SKM-1 treated with dmso at 0.1 percent for 144 hours (cell line): ENCODE measurements around the gene GADL1.

Experiments used
- DNase-seq: peaks from one replicate; lab custom pipeline; 2025; ENCODE audit not compliant: unreplicated experiment; lab: John Stamatoyannopoulos, UW

GADL1 gene

GRCh38 chr3:30728143-30728542 lies 166.3 kb downstream of the GADL1 start:
- no peak for DNase-seq

GRCh38 chr3:30724863-30725262 lies 169.6 kb downstream of the GADL1 start:
- DNase-seq = no peak

DNA sequence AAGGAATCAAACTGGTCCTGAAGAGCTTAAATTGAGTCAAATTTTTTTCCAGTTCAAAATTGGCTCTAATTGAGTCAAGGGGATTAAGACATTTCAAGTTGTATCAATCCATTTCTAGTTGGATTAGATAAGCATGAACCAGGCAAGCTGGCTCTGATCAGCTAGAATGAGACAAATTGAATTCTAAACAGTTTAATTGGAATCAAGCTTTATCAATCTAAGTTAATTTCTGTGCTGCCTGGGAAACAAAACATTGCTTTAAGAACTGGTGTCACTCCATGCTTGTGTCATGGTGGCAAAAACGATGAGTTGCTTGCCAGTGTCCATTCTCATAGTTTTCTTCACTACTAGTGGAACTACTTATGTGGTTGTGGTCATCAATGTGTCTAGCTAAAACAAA lies 171.2 kb downstream of the GADL1 start:
- no peak for DNase-seq

DNA sequence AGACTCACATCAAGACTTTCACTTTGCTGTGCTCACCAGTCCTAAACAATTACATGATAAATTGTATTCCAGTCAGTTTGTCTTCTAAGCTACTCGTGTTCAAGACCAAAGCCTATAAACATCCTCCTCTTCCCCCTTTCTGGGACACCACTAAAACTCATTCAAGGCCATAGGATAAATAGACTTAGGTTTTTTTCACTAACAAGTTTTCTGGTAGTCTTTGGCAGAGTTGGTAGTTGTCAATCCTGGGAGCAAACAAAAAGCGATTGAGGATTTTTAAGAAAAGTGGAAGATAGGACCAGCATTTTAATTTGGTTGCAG lies 173.2 kb downstream of the GADL1 start:
- no peak for DNase-seq

DNA sequence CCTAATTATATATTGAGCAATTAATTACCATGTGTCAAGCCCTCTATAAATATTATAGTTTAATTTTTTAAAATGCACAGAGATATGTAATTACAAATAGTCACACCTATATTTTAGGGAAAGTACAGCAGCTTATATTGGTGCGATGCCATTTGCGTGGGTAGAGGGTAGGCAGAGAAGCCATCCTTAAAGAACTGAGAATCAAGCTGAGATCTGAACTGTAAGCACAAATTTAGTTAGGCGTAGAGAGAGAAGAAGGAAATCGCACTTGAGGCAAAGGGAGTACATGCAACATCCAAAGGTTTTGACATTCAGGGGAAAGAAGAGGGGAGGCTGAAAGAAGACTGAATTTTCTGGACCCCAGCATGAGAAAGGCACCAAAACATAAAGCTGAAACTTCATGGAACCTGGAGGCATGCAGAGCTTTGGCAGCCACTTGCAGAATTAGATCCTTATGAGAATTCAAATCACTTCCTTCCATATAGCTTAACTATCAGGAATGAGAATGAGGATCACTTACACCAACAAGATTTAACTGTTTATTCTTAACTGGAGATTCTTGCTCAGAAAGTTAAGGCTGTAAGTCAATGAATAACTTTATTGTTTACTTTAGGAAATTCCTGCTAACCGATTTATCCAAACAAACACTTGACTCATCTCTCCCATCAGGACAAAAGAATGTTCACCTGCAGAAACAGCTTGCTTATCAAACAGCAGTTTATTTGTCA lies 173.7 kb downstream of the GADL1 start:
- no peak for DNase-seq

DNA sequence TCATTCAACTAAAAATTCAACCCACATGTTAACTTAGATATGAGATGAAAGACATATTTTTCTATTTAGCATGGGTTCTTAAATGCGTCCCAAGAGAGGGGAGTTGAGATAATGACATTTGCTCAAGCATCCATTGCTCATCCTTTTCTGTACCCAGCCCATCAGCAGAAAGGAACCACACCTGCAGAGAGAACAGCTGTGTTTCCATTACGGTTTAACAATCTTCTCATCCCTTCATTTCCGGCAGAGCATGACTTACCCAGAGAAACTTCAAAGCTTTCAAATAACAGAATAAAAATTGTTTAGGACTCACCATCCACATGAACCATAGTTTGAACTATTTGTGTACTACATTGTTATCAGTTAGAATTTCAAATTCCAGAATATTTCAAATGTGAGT lies 174.9 kb downstream of the GADL1 start:
- no peak for DNase-seq

DNA sequence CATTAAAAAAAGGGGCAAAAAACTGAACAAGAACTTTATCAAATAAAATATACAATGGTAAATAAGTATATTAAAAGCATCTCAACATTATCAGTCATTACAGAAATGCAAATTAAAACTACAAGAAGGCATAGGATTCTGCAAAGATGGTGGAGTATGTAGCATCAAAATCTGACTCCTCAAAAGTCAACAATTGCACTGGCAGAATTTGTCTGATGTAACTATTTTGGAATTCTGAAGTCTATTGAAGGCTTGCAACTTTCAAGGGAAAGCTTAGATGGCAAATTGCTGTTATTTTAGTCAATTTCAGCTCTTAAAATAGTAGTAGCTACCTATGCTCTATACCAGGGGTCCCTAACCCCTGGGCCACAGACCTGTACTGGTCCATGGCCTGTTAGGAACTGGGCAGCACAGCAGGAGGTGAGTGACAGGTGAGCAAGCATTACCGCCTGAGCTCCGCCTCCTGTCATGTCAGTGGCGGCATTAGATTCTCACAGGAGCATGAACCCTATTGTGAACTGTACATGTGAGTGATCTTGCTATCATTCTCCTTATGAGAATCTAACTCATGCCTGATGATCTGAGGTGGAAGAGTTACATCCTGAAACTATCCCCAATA lies 180.5 kb downstream of the GADL1 start:
- DNase-seq = no peak

DNA sequence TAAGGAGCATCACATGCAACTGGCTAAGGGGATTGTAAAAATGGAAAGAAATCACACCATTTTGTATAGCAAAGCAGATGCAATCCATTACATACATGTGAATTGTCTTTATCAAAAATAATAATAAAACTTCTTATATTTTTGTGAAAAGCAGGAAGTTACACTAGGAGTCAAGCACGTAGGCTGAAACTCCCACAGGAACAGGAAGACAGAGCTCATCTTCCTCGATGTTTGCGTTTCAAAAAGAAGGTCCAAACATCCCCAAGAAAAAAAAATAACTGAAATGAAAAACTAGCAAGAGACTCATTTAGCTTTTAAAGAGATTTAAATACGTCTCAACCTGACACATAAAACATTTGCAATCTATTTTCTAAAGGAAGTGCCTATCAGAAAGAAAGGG lies 181.5 kb downstream of the GADL1 start:
- DNase-seq = no peak

GRCh38 chr3:30711867-30712266 lies 182.6 kb downstream of the GADL1 start:
- DNase-seq = no peak

- no peak for DNase-seq
These were observed 183.3 kb downstream of the GADL1 start for GRCh38 chr3:30711151-30711550.

DNA sequence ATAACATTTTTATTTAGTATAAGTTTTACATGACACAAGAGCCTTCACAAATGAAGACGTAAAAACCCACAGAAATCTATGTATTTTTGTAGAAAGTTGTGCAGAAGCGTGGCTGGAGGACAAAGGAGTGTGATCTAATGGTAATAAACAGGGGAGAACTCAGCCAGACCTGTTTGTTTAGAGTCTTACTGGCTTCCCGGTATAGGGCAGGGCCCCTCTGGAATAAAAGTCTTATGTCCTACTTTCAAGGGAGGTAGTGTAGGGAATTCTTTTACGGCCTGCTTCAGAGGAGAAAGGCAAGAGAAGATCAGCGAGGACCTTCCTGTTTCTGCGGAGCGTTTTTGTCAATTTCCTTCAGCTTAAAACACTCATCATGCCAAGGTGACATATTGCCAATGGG lies 184.4 kb downstream of the GADL1 start:
- DNase-seq = no peak

GRCh38 chr3:30708472-30708871 lies 186.0 kb downstream of the GADL1 start:
- no peak for DNase-seq

GRCh38 chr3:30707825-30708224 lies 186.6 kb downstream of the GADL1 start:
- no peak for DNase-seq

DNA sequence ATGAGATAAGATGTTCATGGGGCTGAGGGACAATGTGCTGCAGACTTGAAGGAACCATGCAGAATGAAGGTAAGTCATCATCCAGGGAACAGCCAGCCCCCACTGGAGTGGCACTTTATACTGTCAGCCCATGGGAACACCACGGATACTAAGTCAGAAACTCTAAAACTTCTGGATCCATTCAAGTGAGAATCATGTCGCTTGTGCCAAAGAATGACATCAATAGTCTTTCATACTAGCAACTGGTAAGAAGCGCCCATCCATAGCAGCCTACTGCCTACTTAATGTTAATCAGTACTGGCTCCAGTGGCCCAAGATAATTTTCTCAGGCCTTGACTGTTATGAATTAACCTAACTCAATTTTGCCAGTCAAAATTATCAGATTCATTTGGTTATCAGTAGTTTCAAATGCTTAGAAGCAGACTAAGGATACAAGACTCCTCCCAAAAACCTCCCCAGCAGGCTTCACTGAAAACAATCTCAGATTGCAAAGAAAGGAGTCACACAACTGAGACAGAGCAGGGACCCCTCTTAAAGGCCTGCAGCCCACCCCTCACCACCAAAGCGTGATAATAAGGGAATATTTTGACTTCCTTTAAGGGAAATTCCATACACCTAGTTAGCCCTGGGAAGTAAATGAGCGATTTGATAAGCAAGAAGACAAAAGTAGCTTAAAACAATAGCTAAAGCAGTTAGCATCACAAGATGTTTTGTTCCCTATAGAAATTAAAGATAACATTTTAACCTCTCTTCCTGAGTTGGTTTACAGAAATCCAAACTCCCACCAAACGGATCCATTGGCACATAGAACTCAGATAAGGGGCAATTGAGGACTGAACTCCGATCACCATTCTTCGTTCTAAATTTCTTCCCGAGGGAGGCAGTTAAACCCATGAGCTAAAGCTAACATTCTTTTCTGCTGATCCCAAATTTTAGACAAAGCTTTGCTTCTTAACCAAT lies 189.2 kb downstream of the GADL1 start:
- DNase-seq = no peak

GRCh38 chr3:30702828-30703397 lies 191.5 kb downstream of the GADL1 start:
- no peak for DNase-seq

DNA sequence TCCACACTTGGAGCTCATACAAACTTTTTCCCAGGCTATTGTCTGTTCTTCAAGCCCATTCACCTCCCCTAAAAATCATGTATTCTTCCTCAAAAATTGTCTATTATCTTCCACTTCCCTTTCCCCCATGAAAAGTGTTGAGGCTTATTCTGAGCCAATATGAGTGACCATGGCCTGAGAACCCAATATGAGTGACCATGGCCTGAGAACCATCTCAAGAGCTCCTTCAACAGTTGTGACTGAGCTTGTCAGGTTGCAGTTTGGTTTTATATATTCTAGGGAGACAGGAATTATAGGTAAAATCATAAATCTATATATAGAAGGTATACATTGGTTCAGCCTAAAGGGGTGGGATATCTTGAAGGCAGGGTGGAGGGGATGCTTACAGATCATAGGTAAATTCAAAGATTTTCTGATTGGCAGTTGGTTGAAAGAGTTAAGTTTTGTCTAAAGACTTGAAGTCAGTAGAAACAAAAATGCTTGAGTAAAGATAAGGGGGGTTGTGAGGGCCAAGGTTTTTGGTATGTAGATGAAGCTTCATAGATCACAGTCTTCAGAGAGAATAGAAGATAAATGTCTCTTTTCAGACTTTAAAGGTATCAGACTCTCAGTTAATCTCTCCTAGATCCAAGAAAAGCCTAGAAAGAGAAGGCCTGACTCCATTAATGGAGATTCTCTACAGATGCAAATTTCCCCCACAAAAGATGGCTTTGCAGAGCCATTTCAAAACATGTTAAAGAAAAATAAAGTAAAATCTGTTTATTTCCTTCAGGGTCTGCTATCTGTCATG lies 192.2 kb downstream of the GADL1 start:
- DNase-seq = no peak

DNA sequence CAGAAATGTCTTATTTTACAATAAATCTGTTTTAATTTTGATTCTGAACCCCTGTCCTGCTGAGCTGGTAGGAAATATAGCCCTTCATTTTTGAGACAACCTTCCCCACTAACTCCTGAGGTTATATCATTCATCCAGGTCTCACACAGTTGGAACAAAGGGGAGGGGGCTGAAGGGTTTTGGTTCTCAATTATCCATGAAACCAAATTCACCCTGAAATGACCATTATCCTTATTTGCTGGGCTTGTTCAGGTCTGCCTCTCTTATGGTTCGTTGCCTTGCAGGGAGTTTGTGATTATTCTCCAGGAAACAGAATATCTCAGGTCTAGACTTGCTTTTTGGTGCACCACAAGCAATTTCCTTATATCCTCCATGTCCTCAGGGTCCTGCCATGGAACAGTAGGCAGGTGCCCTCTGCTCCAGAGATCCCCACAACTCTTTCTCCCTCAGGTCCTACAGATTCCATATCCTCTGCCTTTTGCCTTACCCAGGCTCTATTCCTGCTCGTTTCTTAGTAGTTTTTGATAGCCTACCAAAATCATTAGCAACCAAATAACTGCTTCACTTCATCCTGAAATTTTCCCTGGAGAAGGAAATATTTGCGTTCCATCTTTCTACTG lies 193.6 kb downstream of the GADL1 start:
- no peak for DNase-seq

DNA sequence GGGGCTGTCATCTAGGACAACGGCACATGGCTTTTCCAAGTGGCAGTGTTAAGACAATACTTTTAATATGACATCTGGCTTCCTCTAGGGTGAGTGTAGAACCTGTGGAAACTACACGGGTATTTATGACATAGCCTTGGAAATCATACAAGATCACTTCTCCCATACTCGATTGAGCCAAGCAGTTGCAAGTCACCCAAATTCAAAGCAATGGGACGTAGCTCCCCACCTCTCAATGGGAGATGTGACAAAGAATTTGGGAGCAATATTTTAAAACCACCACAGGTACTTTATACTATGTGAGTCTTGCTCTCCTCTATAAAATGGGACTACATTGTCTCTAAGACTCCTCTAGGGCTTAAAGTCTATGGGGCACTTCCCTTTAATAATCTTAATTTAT lies 194.5 kb downstream of the GADL1 start:
- DNase-seq = no peak

- no peak for DNase-seq
These were observed 195.9 kb downstream of the GADL1 start for GRCh38 chr3:30698549-30698948.

DNA sequence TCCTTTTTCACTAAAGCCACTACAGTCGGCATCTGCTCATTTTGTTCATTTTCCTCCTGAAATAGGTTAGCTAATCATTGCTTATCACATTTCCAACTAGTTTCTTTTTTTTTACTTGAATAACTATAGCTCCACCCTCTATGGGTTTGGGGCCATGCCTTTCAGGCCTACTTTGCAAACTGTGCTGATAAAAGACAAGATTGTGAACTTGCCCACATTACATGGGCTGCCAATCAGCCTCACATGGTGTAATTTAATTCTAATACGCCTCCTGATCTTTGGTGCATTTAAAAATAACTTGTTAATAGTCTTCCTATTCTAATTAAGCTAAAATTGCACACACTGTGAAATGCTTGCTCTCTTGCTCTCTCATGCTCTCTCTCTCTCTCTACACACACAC lies 197.6 kb downstream of the GADL1 start:
- no peak for DNase-seq
